Smooth muscle cell (in vitro differentiated cells): Measurements from ENCODE around the gene MKNK1. TPM values are rescaled to one million over a fixed set of nuclear protein-coding genes. Genes with fewer than 3 reads are reported as not detected.
"Not testable (repeated sequence)": the region's sequence is repeated elsewhere in the genome, so short reads cannot be mapped to it uniquely, and the experiment has no call there.

ENCODE experiments used
- DNase-seq: peaks from one replicate; lab custom pipeline; 2025; ENCODE audit not compliant: unreplicated experiment; lab: John Stamatoyannopoulos, UW
- H2AFZ ChIP-seq: fragments of 200-600 bp; sonication (generic); 2 replicates; pipeline ENCODE4 v1.6.0; 2016; ENCODE audit warnings: antibody characterized with exemption, low read depth, mild to moderate bottlenecking
- H3F3A ChIP-seq: fragments of 200-600 bp; sonication (generic); 2 replicates; pipeline ENCODE4 v1.6.0; 2017; ENCODE audit warnings: antibody characterized with exemption, low read depth
- H3K27ac ChIP-seq: fragments of 200-600 bp; sonication (generic); 2 replicates; pipeline ENCODE4 v1.5.1; 2016; ENCODE audit warnings: low read depth, mild to moderate bottlenecking
- H3K27me3 ChIP-seq: fragments of 200-600 bp; sonication (generic); 2 replicates; pipeline ENCODE4 v1.6.1; 2016; ENCODE audit warnings: low read depth, mild to moderate bottlenecking
- H3K36me3 ChIP-seq: fragments of 200-600 bp; sonication (generic); 2 replicates; pipeline ENCODE4 v1.5.1; 2016; ENCODE audit warnings: low read depth
- H3K4me1 ChIP-seq: fragments of 200-600 bp; sonication (generic); 2 replicates; pipeline ENCODE4 v1.5.1; 2016; ENCODE audit warnings: low read depth
- H3K4me2 ChIP-seq: fragments of 200-600 bp; sonication (generic); 2 replicates; pipeline ENCODE4 v1.6.0; 2016; ENCODE audit warnings: mild to moderate bottlenecking
- H3K4me3 ChIP-seq: fragments of 200-600 bp; sonication (generic); 2 replicates; pipeline ENCODE4 v1.5.1; 2016; ENCODE audit warnings: mild to moderate bottlenecking
- H3K79me2 ChIP-seq: fragments of 200-600 bp; sonication (generic); 2 replicates; pipeline ENCODE4 v1.6.0; 2016; ENCODE audit warnings: low read depth, mild to moderate bottlenecking
- H3K9ac ChIP-seq: fragments of 200-600 bp; sonication (generic); 2 replicates; pipeline ENCODE4 v1.6.0; 2016; ENCODE audit warnings: low read depth
- H3K9me3 ChIP-seq: fragments of 200-600 bp; sonication (generic); replicated peaks from 2 replicates; pipeline ENCODE4 v1.5.1; 2016; ENCODE audit warnings: low read depth
- H4K20me1 ChIP-seq: fragments of 200-600 bp; sonication (generic); 2 replicates; pipeline ENCODE4 v1.6.0; 2016; ENCODE audit warnings: low read depth
- WGBS: methylation state at CpG from one replicate; pipeline ENCODE4 v1.1.7; 2016; ENCODE audit warnings: low lambda C conversion rate; 5-methylcytosine and 5-hydroxymethylcytosine counted together
- polyA plus RNA-seq: library from polyadenylated mRNA; unstranded; fragments of >200 nt; fragmentation: Nextera tagmentation; extraction: Ambion mirVana; gene quantifications from 2 replicates; pipeline ENCODE4 v1.2.1, GENCODE V29; 2016
- total RNA-seq: library from RNA; depleted of rRNA; stranded (reverse); fragments of >200 nt; gene quantifications from 2 replicates; pipeline ENCODE4 v1.2.3, GENCODE V29; 2014
- TF ChIP-seq, protein P1 (sequence below): fragments of 200-600 bp; sonication (generic); IDR thresholded peaks from 2 replicates; pipeline ENCODE4 v1.5.1; 2017; ENCODE audit warnings: borderline replicate concordance, mild to moderate bottlenecking, antibody characterized with exemption; ENCODE audit not compliant: insufficient read depth, poor library complexity, severe bottlenecking

MKNK1 gene
- total RNA-seq (17.9 and 18.7 TPM in 2 replicates), polyA plus RNA-seq (11.7 and 17.2 TPM in 2 replicates)

DNA sequence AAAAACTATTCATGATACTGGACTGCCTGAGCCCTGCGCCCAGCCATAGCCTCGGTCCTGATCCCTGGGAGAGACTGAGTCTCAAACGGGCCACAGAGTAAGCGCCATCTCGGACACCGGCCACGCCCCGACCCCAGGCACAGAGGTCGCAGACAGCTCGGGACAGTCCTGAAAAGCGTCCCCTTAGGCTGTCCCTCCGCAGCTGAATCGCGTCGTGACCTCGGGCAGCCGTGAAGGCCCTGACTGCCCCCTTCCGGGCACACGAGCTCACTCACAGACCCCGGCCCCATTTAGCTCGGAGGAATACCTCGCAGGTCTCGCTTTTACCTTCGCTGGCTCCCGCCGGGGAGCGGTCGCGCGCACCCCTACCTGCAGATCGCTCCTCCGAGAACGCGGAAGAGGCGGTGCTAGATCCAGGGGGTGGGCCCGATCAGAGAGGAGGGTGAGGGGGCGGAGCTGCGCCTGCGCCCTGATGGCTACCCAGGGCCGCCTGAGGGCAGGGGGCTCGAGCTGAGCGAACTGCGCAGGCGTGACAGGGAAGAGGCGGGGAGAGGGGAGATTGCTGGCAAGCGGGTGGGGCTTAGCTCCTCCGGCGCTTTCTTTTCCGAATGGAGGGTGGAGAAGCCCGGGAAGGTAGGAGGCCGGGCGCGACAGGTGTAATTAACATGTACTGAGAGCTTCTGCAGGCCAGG, at the start of gene MKNK1:
MKNK1 (minus strand) TSS at position 411 of the 692 bp plus-strand sequence. CDS start 20,941 bp downstream, outside the sequence.
- H3K79me2 ChIP-seq: peaks cover 7% of the 10 kb centered on the region
- H4K20me1 ChIP-seq: no peaks in the 10 kb centered on the region
- peak within 1 kb of the TSS; percentile 71 for H3K9ac ChIP-seq
- peak within 1 kb of the TSS; percentile 85 for H2AFZ ChIP-seq
- no peaks in the 10 kb centered on the region for H3K9me3 ChIP-seq
- WGBS: 2% methylated on average over 41 of the region's 53 CpGs
- no peak within 1 kb of the TSS for H3K27ac ChIP-seq
- H3K4me3 ChIP-seq: peak within 1 kb of the TSS; percentile 87
- no peaks in the 10 kb centered on the region for H3K36me3 ChIP-seq
- TF ChIP-seq, protein P1, sequence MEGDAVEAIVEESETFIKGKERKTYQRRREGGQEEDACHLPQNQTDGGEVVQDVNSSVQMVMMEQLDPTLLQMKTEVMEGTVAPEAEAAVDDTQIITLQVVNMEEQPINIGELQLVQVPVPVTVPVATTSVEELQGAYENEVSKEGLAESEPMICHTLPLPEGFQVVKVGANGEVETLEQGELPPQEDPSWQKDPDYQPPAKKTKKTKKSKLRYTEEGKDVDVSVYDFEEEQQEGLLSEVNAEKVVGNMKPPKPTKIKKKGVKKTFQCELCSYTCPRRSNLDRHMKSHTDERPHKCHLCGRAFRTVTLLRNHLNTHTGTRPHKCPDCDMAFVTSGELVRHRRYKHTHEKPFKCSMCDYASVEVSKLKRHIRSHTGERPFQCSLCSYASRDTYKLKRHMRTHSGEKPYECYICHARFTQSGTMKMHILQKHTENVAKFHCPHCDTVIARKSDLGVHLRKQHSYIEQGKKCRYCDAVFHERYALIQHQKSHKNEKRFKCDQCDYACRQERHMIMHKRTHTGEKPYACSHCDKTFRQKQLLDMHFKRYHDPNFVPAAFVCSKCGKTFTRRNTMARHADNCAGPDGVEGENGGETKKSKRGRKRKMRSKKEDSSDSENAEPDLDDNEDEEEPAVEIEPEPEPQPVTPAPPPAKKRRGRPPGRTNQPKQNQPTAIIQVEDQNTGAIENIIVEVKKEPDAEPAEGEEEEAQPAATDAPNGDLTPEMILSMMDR: peak; percentile 17
- no peaks in the 10 kb centered on the region for H3F3A ChIP-seq
- no peaks in the 10 kb centered on the region for H3K27me3 ChIP-seq
- peak; percentile 87 for DNase-seq
- peaks cover 5% of the 10 kb centered on the region for H3K4me1 ChIP-seq
- peak within 1 kb of the TSS; percentile 94 for H3K4me2 ChIP-seq

DNA sequence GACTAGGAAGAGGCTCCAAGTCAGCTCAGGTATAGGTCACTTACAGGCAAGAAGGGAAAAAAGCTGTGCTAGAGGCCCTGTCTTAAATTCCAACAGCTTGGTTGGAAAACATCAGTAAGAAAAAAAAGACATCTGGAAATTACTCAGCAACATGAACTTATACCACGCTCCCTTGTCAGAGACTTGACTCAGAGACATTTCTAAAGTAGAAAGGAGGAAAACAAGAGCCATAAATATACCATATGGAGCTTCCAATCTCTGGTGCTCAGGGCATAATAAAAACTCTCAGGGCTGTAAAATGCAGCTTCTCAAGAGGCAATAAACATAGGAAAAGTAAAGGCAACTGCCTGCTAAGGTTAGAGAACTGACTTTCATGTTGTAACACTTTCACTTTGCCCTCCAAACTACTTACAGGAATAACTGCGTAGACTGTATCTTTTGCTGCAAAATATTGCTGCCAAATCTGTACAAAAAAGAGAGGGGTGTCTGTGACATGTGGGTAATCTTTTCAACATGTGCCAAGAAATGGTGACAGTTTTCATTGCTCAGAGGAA, 49.4 kb upstream of the MKNK1 start:
- Histone ChIP-seq H2AFZ (no peak overlapping the region), H3F3A (no peaks in the 10 kb centered on the region), H3K9ac (peak overlapping the region; percentile 43), H3K4me1 (no peaks in the 10 kb centered on the region), H3K27me3 (no peaks in the 10 kb centered on the region), H3K4me2 (peak overlapping the region; percentile 50), H3K9me3 (no peaks in the 10 kb centered on the region), H3K79me2 (no peaks in the 10 kb centered on the region), H3K27ac (peak overlapping the region; percentile 88), H4K20me1 (no peaks in the 10 kb centered on the region), H3K36me3 (peaks cover 25% of the 10 kb centered on the region), H3K4me3 (peak overlapping the region; percentile 6)
- TF ChIP-seq, protein P1: no peak
- no peak for DNase-seq
- 29% methylated on average over 2 of the region's 2 CpGs for WGBS

DNA sequence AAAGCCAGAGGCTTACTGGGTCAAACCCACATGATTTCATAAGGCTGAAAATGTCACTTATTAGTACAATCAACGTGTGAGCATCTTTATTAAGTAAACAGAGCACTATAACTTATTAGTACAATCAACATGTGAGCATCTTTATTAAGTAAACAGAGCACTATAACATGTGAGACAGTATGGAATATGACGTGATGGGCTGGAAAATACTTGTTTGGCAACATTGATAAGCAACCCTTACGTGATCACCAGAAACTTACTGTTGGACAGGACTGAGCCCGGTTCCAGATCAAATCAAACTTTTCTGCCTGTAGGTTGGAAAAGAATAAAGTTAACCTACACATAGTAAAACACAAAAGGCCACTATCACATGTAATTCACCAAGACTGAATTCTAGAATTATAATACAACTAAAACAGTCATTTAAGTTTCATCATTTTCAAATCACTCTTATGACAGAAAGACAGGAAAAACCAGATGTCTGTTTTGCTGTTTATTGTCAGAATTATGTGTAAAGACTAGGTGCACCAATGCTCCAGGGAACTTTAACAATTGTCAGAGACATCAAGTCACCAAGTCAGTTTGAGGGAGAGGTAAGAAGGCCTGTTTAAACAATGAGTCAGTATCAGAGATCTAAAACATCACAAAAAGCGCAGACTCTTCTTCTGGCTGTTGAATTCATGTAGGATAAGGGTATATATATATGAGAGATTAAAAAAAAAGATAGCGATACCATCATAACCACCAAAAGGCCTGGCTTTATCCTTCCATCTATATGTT, 48.4 kb upstream of the MKNK1 start:
- no peak overlapping the region for H3K4me3 ChIP-seq

DNA sequence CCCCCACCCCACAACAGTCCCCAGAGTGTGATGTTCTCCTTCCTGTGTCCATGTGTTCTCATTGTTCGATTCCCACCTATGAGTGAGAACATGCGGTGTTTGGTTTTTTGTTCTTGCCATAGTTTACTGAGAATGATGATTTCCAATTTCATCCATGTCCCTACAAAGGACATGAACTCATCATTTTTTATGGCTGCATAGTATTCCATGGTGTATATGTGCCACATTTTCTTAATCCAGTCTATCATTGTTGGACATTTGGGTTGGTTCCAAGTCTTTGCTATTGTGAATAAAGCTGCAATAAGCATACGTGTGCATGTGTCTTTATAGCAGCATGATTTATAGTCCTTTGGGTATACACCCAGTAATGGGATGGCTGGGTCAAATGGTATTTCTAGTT, 47.1 kb upstream of the MKNK1 start:
- H3K9me3 ChIP-seq, H3K4me2 ChIP-seq, H2AFZ ChIP-seq, H4K20me1 ChIP-seq, H3K27me3 ChIP-seq, H3F3A ChIP-seq, H3K4me3 ChIP-seq, H3K9ac ChIP-seq, H3K27ac ChIP-seq, H3K79me2 ChIP-seq, H3K4me1 ChIP-seq, DNase-seq: not testable (repeated sequence)
- 94% methylated on average over 3 of the region's 3 CpGs for WGBS
- peaks cover 18% of the 10 kb centered on the region for H3K36me3 ChIP-seq

More for the DNA sequence above, 48.4 kb upstream of the MKNK1 start:
- 64% methylated on average over 6 of the region's 6 CpGs for WGBS
- TF ChIP-seq, protein P1: no peak
- DNase-seq: no peak
- H3K4me1 ChIP-seq: no peaks in the 10 kb centered on the region
- no peaks in the 10 kb centered on the region for H3K27me3 ChIP-seq
- H3K27ac ChIP-seq: peak overlapping the region; percentile 88
- no peak overlapping the region for H2AFZ ChIP-seq
- peak overlapping the region; percentile 50 for H3K4me2 ChIP-seq
- peaks cover 19% of the 10 kb centered on the region for H3K36me3 ChIP-seq
- no peaks in the 10 kb centered on the region for H4K20me1 ChIP-seq
- no peaks in the 10 kb centered on the region for H3K79me2 ChIP-seq
- H3F3A ChIP-seq: no peaks in the 10 kb centered on the region
- H3K9ac ChIP-seq: peak overlapping the region; percentile 43
- H3K9me3 ChIP-seq: no peaks in the 10 kb centered on the region
